ENCODE data around the gene KLRC3. TPM values are rescaled to one million over a fixed set of nuclear protein-coding genes. Genes with fewer than 3 reads are reported as not detected.
"Not testable (repeated sequence)": the region's sequence is repeated elsewhere in the genome, so short reads cannot be mapped to it uniquely, and the experiment has no call there.

KLRC3 gene
- total RNA-seq, 1 donor from 2014 or later = not detected

- DNase-seq (ENCODE audit: low read depth) = no peak
These were observed 19.6 kb downstream of the KLRC3 start for GRCh38 chr12:10400829-10401228.

GRCh38 chr12:10398168-10398567 lies 22.2 kb downstream of the KLRC3 start:
- DNase-seq (ENCODE audit: low read depth) = no peak

DNA sequence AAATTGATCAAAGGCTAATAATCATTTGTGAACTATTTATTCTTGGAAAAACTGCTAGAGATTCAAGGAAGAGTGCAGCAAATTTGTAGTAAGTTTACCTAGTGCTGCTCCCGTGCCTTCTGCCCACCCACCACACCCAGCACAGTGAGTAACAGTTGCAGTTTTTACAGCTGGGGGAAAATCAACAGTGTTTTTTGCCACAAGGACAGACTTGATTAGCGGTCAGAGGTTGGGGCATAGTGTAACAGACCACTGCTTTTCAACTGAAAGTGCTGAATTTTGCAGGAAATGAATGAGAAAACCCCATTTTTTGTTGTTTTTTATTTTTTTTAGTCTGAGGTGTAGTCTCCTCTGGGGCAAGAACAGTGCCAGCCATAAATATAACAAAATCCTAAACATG lies 23.1 kb downstream of the KLRC3 start:
- DNase-seq (ENCODE audit: low read depth) = no peak

- not testable (repeated sequence) for DNase-seq (ENCODE audit: low read depth)
These were observed 24.2 kb downstream of the KLRC3 start for GRCh38 chr12:10396176-10396575.

DNA sequence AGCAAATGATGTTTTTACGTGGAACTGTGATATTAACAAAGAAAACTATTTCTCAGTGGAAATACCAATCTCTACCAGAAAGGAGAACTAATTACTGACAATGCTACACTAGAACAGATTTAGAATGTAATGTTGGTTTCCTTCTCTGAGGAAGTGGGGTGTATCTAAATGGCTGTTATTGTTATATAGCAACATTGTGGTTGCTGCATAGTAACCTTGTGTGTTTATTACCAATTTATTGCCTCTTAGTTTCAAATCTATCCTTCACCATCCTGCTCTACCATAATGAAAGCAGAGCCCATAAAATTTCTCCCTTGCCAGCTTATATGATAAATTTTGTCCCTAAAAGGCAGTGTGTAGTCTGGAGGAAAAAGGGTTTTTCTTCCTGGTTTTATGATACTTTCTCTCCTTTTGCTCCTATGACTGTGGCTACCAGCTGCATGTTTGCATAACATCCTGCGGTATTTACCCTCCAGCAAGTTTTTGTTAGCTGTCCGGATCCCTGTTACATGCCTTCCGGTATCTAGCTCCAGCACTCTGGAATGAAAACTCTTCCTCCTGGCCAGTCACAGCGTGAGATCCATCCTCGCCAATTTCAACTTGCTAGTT lies 24.9 kb downstream of the KLRC3 start:
- peak; percentile 83 for DNase-seq (ENCODE audit: low read depth)

DNA sequence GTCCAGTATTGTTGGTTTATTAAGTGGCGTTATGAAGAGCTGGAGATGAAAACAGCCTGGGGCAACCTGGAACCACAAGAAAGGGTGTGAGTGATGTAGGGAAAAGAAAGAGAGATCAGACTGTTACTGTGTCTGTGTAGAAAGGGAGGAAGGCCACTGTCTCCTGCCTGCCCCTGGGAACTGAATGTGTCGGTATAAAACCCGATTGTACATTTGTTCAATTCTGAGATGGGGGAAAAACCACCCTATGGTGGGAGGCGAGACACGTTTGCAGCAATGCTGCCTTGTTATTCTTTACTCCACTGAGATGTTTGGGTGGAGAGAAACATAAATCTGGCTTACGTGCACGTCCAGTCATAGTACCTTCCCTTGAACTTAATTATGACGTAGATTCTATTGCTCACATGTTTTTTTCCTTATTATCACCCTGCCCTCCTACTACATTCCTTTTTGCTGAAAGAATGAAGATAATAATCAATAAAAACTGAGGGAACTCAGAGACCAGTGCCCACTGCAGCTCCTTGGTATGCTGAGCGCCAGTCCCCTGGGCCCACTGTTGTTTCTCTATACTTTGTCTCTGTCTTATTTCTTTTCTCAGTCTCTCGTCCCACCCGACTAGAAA lies 25.8 kb downstream of the KLRC3 start:
- DNase-seq (ENCODE audit: low read depth) = not testable (repeated sequence)

- DNase-seq (ENCODE audit: low read depth) = no peak
These were observed 27.1 kb downstream of the KLRC3 start for GRCh38 chr12:10393291-10393690.

- peak; percentile 98 for DNase-seq (ENCODE audit: low read depth)
These were observed 27.9 kb downstream of the KLRC3 start for GRCh38 chr12:10392394-10392930.

DNA sequence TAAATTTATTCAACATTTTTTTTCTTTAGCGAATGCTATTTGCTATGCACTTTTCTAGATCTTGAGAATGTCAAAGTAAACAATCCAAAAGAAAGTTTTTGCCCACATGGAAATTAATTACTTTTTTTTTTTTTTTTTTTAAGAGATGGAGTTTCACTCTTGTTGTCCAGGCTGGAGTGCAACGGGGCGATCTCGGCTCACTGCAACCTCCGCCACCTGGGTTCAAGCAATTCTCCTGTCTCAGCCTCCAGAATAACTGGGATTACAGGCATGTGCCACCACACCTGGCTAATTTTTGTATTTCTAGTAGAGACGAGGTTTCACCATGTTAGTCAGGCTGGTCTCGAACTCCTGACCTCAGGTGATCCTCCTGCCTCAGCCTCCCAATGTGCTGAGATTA lies 29.4 kb downstream of the KLRC3 start:
- not testable (repeated sequence) for DNase-seq (ENCODE audit: low read depth)

GRCh38 chr12:10389904-10390303 lies 30.5 kb downstream of the KLRC3 start, which contains the start of gene KLRK1:
Gene KLRK1, minus strand, starts transcription at chr12:10390041. Its CDS starts 1,231 bp downstream, at chr12:10388810.
- no peak for DNase-seq (ENCODE audit: low read depth)

DNA sequence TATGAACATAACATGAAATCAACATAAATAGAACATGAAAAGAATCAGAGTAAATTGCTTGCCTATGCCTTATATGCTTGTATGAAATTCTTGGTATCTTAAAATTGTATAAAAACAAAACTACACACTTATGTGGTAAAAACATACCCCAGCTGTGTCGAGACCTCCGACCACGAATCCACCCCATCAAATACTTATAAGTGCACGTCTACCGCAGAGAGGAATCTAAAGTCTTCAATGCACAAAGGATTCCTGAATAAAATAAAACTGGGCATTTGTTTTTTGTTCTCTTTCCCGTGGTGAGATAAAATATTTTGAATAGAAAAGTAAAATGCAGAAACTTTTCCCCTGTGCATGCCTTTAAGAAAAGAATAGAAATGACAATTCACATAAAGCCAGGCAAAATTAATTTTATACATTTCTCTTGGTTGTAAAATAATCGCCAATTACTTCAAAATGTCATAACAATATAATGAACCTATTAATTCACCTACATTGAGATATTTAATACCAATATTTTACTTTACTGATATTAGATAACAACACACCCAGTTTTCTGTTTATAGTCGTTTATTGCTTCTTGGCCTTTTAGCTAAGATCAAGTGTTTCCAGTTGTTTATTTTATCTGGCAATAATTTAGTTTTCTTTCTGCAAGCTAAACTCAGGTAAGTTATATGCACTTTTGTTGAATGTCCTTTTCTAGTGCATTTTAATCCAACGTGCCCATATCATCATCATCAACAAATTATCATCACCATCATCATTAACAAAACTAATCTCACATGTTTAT lies 31.6 kb downstream of the KLRC3 start:
- DNase-seq (ENCODE audit: low read depth) = no peak

- not testable (repeated sequence) for DNase-seq (ENCODE audit: low read depth)
These were observed 32.9 kb downstream of the KLRC3 start for GRCh38 chr12:10387498-10387897.

- no peak for DNase-seq (ENCODE audit: low read depth)
These were observed 33.5 kb downstream of the KLRC3 start for GRCh38 chr12:10386857-10387256.

GRCh38 chr12:10385166-10385613 lies 35.2 kb downstream of the KLRC3 start:
- no peak for DNase-seq (ENCODE audit: low read depth)

DNA sequence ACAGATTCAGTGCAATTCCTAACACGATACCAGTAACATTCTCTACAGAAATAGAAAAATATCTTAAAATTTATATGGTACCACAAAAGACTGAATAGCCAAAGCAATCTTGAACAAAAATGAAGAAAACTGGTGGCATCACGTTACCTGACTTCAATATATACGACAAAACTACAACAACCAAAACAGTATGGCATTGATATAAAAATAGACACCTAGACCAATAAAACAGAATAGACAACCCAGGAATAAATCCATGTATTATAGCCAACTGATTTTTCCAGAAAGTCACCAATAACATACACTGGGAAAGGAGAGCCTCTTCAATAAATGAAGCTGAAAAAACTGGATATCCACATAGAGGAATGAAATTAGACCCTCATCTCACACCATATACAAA lies 36.2 kb downstream of the KLRC3 start:
- no peak for DNase-seq (ENCODE audit: low read depth)

- DNase-seq (ENCODE audit: low read depth) = peak; percentile 11
These were observed 38.3 kb downstream of the KLRC3 start for GRCh38 chr12:10381928-10382628.

DNA sequence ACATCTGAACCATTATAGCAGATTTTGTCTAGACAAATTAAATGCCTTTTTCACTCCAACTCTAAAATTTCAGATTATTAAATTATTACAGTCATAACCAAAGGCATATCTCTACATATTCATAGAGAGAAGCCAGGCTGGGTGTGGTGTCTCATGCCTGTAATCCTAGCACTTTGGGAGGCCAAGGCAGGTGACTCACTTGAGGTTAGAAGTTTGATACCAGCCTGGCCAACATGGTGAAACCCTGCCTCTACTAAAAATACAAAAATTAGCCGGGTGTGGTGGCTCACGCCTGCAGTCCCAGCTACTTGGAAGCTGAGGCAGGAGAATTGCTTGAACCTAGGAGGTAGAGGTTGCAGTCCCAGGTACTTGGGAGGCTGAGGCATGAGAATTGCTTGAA lies 41.7 kb downstream of the KLRC3 start:
- DNase-seq (ENCODE audit: low read depth) = peak; percentile 75

- no peak for DNase-seq (ENCODE audit: low read depth)
These were observed 45.8 kb downstream of the KLRC3 start for GRCh38 chr12:10374624-10375018.

DNA sequence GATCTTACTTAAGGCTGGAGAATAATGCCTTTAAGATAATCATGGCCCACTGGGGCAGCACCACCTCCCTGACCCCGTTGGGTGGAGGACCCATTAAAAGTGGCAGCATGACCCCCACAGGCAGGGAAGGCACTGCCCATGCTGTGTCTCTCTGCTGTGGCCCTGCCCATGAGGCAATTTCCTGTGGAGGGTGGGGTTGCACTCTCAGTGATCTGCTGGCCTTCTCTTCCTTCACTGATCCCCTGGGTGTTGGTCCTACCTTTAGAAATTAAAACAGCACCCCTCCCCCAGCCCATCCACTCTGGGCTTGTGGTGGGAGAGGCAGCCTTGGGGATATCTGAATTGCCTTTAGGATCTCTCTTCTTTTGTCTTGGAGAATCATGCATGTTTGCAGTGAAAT lies 47.8 kb downstream of the KLRC3 start:
- DNase-seq (ENCODE audit: low read depth) = no peak

DNA sequence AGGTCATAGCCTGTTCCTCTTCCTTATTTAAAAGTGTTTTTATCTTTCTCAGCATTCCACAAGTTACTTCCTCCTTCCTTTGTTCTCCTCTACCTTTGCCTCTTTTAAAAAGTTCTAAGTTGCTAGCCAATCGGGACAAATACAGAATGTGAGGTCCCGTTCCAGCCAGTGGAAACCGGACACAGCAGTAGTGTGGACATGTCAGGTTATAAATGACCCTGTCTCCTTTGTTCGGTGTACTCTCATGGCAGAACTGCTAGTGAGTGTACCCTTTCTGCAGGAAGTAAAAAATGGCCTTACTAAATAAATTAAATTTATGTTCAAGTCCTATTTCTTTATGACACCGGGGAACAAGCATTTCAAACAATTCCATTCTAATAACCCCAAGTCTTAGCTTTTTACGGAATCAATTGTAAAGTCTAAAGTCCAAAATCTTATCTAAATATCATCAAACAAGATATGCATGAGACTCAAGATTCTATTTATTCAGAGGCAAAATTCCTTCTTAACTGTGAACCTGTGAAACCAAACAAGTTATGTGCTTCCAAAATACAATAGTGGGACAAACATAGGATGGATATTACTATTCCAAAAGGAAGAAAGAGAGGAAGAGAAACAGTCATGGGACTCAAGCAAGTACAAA lies 48.4 kb downstream of the KLRC3 start:
- DNase-seq (ENCODE audit: low read depth) = not testable (repeated sequence)

Data from myocyte (in vitro differentiated cells).